ENCODE data around the gene CCSER1. TPM values are rescaled to one million over a fixed set of nuclear protein-coding genes. Genes with fewer than 3 reads are reported as not detected.

Gene CCSER1
- total RNA-seq, 4 donors from 2014 or later = 13.3 to 54.6 (median 34.0) TPM

- TF ChIP-seq EP300 (IDR thresholded peaks at IDR 0.05; ENCODE audit: low read depth) = no peak
- no peaks in the 10 kb centered on the region for H3K9me3 ChIP-seq
- whole genome bisulfite sequencing, 2 donors (ENCODE audit: low coverage in 1 of 2) = 59 to 68% methylated on average over 2 to 4 of the region's 4 CpGs
- no peaks in the 10 kb centered on the region for H3K27me3 ChIP-seq
- no peak overlapping the region for H3K4me3 ChIP-seq
- H3K36me3 ChIP-seq = no peaks in the 10 kb centered on the region
- no peaks in the 10 kb centered on the region for H3K4me1 ChIP-seq
- no peak overlapping the region for H3K27ac ChIP-seq
- intact Hi-C loops (cut with DNase I; ENCODE audit: low total_unique reads) = no loop called here
- in situ Hi-C loops (cut with MboI; ENCODE audit: low pct_ligation_motif_present in 1 of 4, low pct_unique_long_range_greater_than_20kb in 1 of 4, low sequenced_read_pairs in 3 of 4) = no loop called here
- no peak for DNase-seq
These were observed 725.0 kb downstream of the CCSER1 start for GRCh38 chr4:90852237-90852636.

GRCh38 chr4:90855111-90855510 is 727.9 kb downstream of the CCSER1 start:
- no peaks in the 10 kb centered on the region for H3K9me3 ChIP-seq
- H3K4me1 ChIP-seq = no peaks in the 10 kb centered on the region
- H3K27ac ChIP-seq = no peak overlapping the region
- in situ Hi-C loops (cut with MboI; ENCODE audit: low pct_ligation_motif_present in 1 of 4, low pct_unique_long_range_greater_than_20kb in 1 of 4, low sequenced_read_pairs in 3 of 4) (no loop called here), intact Hi-C loops (cut with DNase I; ENCODE audit: low total_unique reads) (no loop called here)
- no peak overlapping the region for H3K4me3 ChIP-seq
- H3K27me3 ChIP-seq = no peaks in the 10 kb centered on the region
- no peak for TF ChIP-seq POLR2A (IDR thresholded peaks at IDR 0.05)
- no peaks in the 10 kb centered on the region for H3K36me3 ChIP-seq
- no peak for DNase-seq

GRCh38 chr4:90857081-90857820 is 730.1 kb downstream of the CCSER1 start:
- 60 to 82% methylated on average over 2 of the region's 2 CpGs for WGBS, 2 donors (ENCODE audit: low coverage in 1 of 2)
- no peaks in the 10 kb centered on the region for H3K9me3 ChIP-seq
- DNase-seq = no peak
- TF ChIP-seq POLR2AphosphoS5 (IDR thresholded peaks at IDR 0.05) (no peak), POLR2A (IDR thresholded peaks at IDR 0.05) (no peak), EP300 (IDR thresholded peaks at IDR 0.05; ENCODE audit: low read depth) (no peak)
- TF ChIP-seq, protein P1, sequence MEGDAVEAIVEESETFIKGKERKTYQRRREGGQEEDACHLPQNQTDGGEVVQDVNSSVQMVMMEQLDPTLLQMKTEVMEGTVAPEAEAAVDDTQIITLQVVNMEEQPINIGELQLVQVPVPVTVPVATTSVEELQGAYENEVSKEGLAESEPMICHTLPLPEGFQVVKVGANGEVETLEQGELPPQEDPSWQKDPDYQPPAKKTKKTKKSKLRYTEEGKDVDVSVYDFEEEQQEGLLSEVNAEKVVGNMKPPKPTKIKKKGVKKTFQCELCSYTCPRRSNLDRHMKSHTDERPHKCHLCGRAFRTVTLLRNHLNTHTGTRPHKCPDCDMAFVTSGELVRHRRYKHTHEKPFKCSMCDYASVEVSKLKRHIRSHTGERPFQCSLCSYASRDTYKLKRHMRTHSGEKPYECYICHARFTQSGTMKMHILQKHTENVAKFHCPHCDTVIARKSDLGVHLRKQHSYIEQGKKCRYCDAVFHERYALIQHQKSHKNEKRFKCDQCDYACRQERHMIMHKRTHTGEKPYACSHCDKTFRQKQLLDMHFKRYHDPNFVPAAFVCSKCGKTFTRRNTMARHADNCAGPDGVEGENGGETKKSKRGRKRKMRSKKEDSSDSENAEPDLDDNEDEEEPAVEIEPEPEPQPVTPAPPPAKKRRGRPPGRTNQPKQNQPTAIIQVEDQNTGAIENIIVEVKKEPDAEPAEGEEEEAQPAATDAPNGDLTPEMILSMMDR (IDR thresholded peaks at IDR 0.05) = no peak
- no peaks in the 10 kb centered on the region for H3K4me1 ChIP-seq
- intact Hi-C loops (cut with DNase I; ENCODE audit: low total_unique reads) = no loop called here
- no peak overlapping the region for H3K27ac ChIP-seq
- no peak overlapping the region for H3K4me3 ChIP-seq
- no peaks in the 10 kb centered on the region for H3K27me3 ChIP-seq
- in situ Hi-C loops (cut with MboI; ENCODE audit: low pct_ligation_motif_present in 1 of 4, low pct_unique_long_range_greater_than_20kb in 1 of 4, low sequenced_read_pairs in 3 of 4) = no loop called here
- H3K36me3 ChIP-seq = no peaks in the 10 kb centered on the region

- peaks cover 0 to 5% (median 0%) of the 10 kb centered on the region in 4 donors for H3K4me1 ChIP-seq
- H3K9me3 ChIP-seq = no peaks in the 10 kb centered on the region
- no peak overlapping the region for H3K4me3 ChIP-seq
- in situ Hi-C loops (cut with MboI; ENCODE audit: low pct_ligation_motif_present in 1 of 4, low pct_unique_long_range_greater_than_20kb in 1 of 4, low sequenced_read_pairs in 3 of 4) (no loop called here), intact Hi-C loops (cut with DNase I; ENCODE audit: low total_unique reads) (no loop called here)
- H3K27me3 ChIP-seq = no peaks in the 10 kb centered on the region
- no peak for DNase-seq
- WGBS, 2 donors (ENCODE audit: low coverage in 1 of 2) = 64 to 72% methylated on average over 2 of the region's 2 CpGs
- H3K36me3 ChIP-seq = no peaks in the 10 kb centered on the region
- TF ChIP-seq, protein P1 (IDR thresholded peaks at IDR 0.05) = no peak
- no peak for TF ChIP-seq POLR2AphosphoS5 (IDR thresholded peaks at IDR 0.05)
- no peak for TF ChIP-seq EP300 (IDR thresholded peaks at IDR 0.05; ENCODE audit: low read depth)
- no peak for TF ChIP-seq POLR2A (IDR thresholded peaks at IDR 0.05)
- no peak overlapping the region for H3K27ac ChIP-seq
These were observed 748.6 kb downstream of the CCSER1 start for GRCh38 chr4:90875791-90876190.

DNA sequence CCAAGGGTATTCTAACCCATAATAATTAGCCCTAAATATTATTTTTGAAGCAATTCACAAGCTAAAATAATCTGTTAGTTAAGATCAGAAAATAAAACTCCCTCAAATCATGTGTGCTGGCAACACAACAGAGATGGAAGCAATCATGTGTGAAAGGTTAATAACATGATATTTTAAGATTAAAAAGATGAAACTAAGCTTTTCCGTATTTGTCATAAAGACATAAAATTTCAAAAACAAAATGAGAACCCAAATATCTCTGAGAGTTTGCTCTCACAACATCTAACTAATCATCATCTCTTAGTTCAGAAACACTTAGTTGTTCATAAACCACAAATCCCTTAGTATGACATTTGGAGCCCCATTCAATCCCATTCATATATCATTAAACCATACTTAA is 749.1 kb downstream of the CCSER1 start:
- no peaks in the 10 kb centered on the region for H3K9me3 ChIP-seq
- intact Hi-C loops (cut with DNase I; ENCODE audit: low total_unique reads) (no loop called here), in situ Hi-C loops (cut with MboI; ENCODE audit: low pct_ligation_motif_present in 1 of 4, low pct_unique_long_range_greater_than_20kb in 1 of 4, low sequenced_read_pairs in 3 of 4) (no loop called here)
- no peak overlapping the region for H3K4me3 ChIP-seq
- H3K27ac ChIP-seq = no peak overlapping the region
- peaks cover 0 to 5% (median 0%) of the 10 kb centered on the region in 4 donors for H3K4me1 ChIP-seq
- no peaks in the 10 kb centered on the region for H3K27me3 ChIP-seq
- no peak for DNase-seq
- 71 to 78% methylated on average over 1 of the region's 1 CpG for WGBS, 2 donors (ENCODE audit: low coverage in 1 of 2)
- no peaks in the 10 kb centered on the region for H3K36me3 ChIP-seq
- TF ChIP-seq POLR2A (IDR thresholded peaks at IDR 0.05) = no peak
- TF ChIP-seq EP300 (IDR thresholded peaks at IDR 0.05; ENCODE audit: low read depth) = no peak
- TF ChIP-seq, protein P1 (IDR thresholded peaks at IDR 0.05) = no peak
- TF ChIP-seq POLR2AphosphoS5 (IDR thresholded peaks at IDR 0.05) = no peak
